Measurements from ENCODE around the gene LATS2.

The LATS2 gene

GRCh38 chr13:21012841-21013681 lies 48.3 kb downstream of the LATS2 start:
- no peak for DNase-seq (ENCODE audit: low read depth)
- no peak for TF ChIP-seq CTCF (IDR thresholded peaks at IDR 0.05; ENCODE audit: insufficient read depth, low read depth, low read length, missing control alignments)
- H3K4me3 ChIP-seq (ENCODE audit: low read length), result no peak overlapping the region

DNA sequence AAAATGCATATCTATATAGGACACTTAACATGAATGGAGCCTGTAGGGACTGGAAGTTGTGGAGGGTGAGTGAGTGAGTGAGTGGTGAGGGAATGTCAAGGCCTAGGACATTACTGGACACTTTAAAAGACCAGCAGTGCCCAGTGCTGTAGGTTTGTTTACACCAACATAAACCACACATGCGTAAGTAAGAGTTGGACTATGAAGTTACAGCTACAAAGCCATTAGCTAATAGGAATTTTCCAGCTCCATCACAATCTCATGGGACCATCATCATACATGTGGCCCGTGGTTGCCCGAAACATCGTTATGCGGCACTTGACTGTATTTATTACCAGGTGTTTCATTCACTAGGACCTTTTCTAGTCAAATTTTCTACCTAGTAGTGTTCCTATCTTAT lies 49.2 kb downstream of the LATS2 start:
- H3K4me3 ChIP-seq (ENCODE audit: low read length), result no peak overlapping the region
- no peak for TF ChIP-seq CTCF (IDR thresholded peaks at IDR 0.05; ENCODE audit: insufficient read depth, low read depth, low read length, missing control alignments)
- DNase-seq (ENCODE audit: low read depth), result no peak

DNA sequence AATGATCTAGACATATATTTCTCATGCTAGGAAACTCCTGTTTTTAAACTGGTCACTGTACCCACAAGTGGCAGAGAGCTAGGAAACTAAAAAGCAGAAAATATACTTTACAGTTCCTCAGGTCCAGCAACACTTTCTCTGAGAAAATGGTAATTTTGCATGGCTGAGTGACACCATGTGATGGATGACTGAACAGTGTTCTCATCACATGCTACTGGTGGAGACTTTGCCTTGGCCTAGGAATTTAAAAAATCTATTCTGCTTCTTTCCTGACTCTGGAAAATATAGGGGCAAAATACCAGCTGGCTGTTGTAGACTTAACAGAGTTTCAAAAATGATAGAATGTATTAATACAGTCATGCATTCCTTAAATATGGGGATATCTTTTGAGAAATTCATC lies 50.0 kb downstream of the LATS2 start:
- DNase-seq (ENCODE audit: low read depth), result no peak
- H3K4me3 ChIP-seq (ENCODE audit: low read length), result no peak overlapping the region
- no peak for TF ChIP-seq CTCF (IDR thresholded peaks at IDR 0.05; ENCODE audit: insufficient read depth, low read depth, low read length, missing control alignments)

DNA sequence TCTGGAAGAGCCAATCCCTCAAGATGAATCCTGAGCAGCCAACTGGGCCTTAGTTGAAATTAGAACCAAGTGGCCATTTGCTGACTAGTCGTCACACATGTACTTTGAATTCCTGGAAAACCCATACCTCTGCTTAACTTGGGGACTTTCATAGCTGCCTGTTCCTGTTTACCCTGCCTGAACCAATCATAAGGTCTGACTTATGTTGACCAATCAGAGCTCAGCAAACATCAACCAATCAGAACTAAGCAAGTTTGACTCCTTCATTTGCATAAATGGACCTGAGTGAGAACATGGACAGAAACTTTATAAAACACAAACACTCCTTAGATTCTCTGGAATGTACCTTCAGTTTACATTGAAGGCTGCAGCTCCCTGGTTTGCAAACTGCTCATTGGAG lies 50.8 kb downstream of the LATS2 start:
- TF ChIP-seq CTCF (IDR thresholded peaks at IDR 0.05; ENCODE audit: insufficient read depth, low read depth, low read length, missing control alignments), result no peak
- no peak overlapping the region for H3K4me3 ChIP-seq (ENCODE audit: low read length)
- DNase-seq (ENCODE audit: low read depth), result no peak

- no peak for TF ChIP-seq CTCF (IDR thresholded peaks at IDR 0.05; ENCODE audit: insufficient read depth, low read depth, low read length, missing control alignments)
- H3K4me3 ChIP-seq (ENCODE audit: low read length), result no peak overlapping the region
- no peak for DNase-seq (ENCODE audit: low read depth)
These were observed 52.4 kb downstream of the LATS2 start for GRCh38 chr13:21009036-21009435.

- DNase-seq (ENCODE audit: low read depth), result no peak
- H3K4me3 ChIP-seq (ENCODE audit: low read length), result no peak overlapping the region
- TF ChIP-seq CTCF (IDR thresholded peaks at IDR 0.05; ENCODE audit: insufficient read depth, low read depth, low read length, missing control alignments), result no peak
These were observed 53.4 kb downstream of the LATS2 start for GRCh38 chr13:21008026-21008425.

All from epithelial cell of esophagus (primary cell).